HAP-1 (cell line): Measurements from ENCODE around the gene TBC1D16.

ENCODE experiments used
- DNase-seq, 2 experiments: peaks; one replicate each; pipeline ENCODE4 v3.0.0-alpha.2; 2016 to 2020; ENCODE audit warnings: low spot score in 2 of 2
- H3K27me3 ChIP-seq: fragments of 250-450 bp; sonication (Bioruptor Pico); 2 replicates; pipeline ENCODE4 v1.5.1; 2020; ENCODE audit warnings: low read depth, mild to moderate bottlenecking, moderate library complexity
- H3K36me3 ChIP-seq: fragments of 250-450 bp; sonication (Bioruptor Pico); replicated peaks from 2 replicates; pipeline ENCODE4 v1.5.1; 2020; ENCODE audit warnings: mild to moderate bottlenecking
- H3K4me1 ChIP-seq: fragments of 250-450 bp; sonication (Bioruptor Pico); 2 replicates; pipeline ENCODE4 v1.5.1; 2020; ENCODE audit warnings: mild to moderate bottlenecking
- H3K4me3 ChIP-seq: fragments of 250-450 bp; sonication (Bioruptor Pico); 2 replicates; pipeline ENCODE4 v1.5.1; 2020; ENCODE audit warnings: mild to moderate bottlenecking, moderate library complexity
- H3K9me3 ChIP-seq: fragments of 250-450 bp; sonication (Bioruptor Pico); 2 replicates; pipeline ENCODE4 v1.5.1; 2020; ENCODE audit warnings: mild to moderate bottlenecking, moderate library complexity
- in situ Hi-C: fragments of 300-500 bp; cut with MboI; formaldehyde crosslinking; loops from 3 replicates; pipeline ENCODE4 v1.14.3; 2020; ENCODE audit warnings: low sequenced_read_pairs, inconsistent platforms, mixed read lengths

The TBC1D16 gene

DNA sequence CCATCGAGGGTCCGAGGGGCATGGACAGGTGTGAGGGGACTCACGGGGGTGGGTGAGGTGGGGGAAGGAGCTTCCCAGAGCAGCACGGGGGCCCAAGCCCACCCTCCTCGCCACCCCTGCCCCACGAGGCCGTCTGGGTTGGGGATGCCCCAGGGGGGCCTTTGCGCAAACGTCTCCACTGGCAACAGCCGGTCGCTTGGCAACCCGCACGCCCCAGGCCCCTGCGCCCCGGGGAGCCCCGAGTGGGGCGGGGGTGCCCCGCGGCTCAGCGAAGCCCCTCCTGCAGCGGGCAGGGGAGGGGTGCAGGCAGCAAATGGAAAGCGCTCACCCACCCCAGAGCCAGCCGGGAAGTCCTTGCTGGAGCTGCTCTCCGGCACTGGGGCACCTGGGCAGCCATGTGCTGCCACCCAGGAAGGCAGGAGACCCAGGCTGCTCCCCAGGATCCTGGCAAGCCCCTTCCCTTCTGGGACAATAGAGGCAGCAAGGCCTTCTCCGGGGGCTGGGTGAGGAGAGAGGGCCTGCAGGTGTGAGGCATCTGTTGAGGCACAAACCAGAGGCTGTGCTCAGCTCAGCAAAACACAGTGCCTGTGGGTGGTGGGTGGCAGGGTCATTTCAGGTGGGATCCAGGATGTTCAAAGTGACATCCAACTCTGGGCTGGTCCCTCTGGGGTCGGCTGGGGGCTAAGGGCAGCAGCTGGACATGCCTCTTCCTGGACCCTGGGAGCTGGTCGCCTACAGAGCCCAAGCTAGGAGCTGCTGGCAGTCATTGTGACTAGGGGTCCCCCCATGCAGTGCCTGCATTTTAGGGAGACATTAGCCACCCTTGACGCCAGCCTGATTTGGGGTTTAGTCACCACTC lies 115.6 kb downstream of the TBC1D16 start:
- H3K4me1 ChIP-seq = no peaks in the 10 kb centered on the region
- DNase-seq = no peak
- no peaks in the 10 kb centered on the region for H3K9me3 ChIP-seq
- no peaks in the 10 kb centered on the region for H3K27me3 ChIP-seq
- in situ Hi-C loops = loop anchor here (10.0 kb wide), 1 partner anchor 135 kb away; no protein-coding TSS in a partner anchor
- no peaks in the 10 kb centered on the region for H3K36me3 ChIP-seq
- H3K4me3 ChIP-seq = no peak overlapping the region

DNA sequence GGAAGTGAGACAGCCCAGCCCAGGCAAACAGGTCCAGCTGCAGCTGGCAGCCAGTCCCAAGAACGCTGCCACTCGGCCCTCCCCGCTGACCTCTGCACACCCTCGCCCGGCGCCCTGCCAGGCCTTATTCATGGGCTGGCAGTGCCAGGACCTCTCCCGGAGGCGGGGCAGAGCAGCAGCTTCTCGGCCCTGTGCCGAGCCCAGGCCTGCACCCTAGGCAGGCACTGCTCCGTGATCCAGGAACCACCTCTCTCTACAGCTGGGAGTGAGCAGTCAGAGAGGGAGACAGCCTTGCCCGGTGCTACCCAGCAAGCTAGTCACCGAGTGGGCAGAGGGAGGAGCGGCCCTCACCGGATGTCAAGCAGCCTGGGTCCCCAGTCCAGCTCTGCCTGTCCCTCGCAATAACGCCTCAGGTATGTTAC lies 116.5 kb downstream of the TBC1D16 start:
- H3K4me3 ChIP-seq = no peak overlapping the region
- H3K4me1 ChIP-seq = no peaks in the 10 kb centered on the region
- DNase-seq = no peak
- H3K9me3 ChIP-seq = no peaks in the 10 kb centered on the region
- H3K27me3 ChIP-seq = no peaks in the 10 kb centered on the region
- in situ Hi-C loops = loop anchor here (10.0 kb wide), 1 partner anchor 134 kb away; no protein-coding TSS in a partner anchor
- H3K36me3 ChIP-seq = no peaks in the 10 kb centered on the region

DNA sequence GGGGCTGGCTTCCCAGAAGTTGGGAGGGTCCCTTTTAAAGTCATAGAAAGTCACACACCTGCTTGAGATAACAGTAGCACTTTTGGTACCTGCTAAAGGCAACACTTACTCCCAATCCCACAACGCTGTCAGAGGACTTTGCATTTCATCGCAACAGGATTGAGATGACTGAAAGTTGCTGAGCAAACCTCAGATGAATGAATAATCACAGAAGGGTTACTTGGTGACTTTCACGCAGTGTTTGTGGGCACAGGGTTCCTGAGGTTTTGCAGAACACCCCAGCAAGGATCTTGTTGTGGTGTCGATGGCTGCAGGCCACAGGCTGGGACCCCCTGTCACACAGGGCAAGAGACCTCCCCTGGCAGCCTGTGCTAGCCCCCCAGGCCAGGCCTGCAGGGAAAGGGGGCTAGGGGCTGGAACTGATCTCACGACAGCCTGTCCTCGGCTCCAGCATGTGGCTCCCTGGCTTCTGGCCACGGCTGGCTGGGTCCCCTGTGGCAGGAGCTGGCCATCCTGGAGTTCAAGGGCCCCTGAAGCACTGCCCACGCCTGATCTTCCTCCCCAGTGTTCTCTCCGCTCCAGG lies 117.0 kb downstream of the TBC1D16 start:
- Histone ChIP-seq H3K9me3 (no peaks in the 10 kb centered on the region), H3K4me3 (no peak overlapping the region), H3K4me1 (no peaks in the 10 kb centered on the region), H3K27me3 (no peaks in the 10 kb centered on the region), H3K36me3 (no peaks in the 10 kb centered on the region)
- DNase-seq = no peak
- in situ Hi-C loops = loop anchor here (10.0 kb wide), 1 partner anchor 134 kb away; no protein-coding TSS in a partner anchor

DNA sequence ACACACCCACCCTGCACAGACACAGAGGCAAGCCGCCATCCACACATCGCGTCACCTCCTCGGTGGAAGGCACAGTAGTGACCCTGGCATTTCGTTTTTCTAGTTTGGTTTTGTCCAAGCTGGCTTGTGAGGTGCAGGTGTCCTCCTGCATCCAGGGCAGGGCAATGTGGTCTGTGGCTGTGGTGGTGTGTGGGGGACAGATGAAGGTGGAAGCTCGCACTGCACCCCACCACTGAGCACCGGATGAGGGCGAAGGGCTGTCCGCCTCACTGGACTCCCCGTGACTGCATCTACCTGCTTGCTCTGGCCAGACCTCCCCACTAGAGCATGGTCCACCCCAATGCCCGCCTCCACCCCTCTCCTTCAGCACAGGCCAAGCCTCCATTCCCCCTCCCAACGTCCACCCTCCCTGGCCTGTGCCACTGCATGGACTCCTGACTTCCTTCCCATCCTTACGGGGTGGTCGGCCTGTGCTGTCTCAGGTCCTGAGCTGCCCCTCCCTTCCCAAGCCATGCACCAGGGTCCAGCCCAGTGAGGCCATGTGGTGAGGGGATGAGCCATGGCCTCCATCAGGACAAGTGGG lies 117.7 kb downstream of the TBC1D16 start:
- DNase-seq = no peak
- no peaks in the 10 kb centered on the region for H3K36me3 ChIP-seq
- H3K4me1 ChIP-seq = no peaks in the 10 kb centered on the region
- in situ Hi-C loops = loop anchor here (10.0 kb wide), 1 partner anchor 133 kb away; no protein-coding TSS in a partner anchor
- H3K9me3 ChIP-seq = no peaks in the 10 kb centered on the region
- no peaks in the 10 kb centered on the region for H3K27me3 ChIP-seq
- H3K4me3 ChIP-seq = no peak overlapping the region

DNA sequence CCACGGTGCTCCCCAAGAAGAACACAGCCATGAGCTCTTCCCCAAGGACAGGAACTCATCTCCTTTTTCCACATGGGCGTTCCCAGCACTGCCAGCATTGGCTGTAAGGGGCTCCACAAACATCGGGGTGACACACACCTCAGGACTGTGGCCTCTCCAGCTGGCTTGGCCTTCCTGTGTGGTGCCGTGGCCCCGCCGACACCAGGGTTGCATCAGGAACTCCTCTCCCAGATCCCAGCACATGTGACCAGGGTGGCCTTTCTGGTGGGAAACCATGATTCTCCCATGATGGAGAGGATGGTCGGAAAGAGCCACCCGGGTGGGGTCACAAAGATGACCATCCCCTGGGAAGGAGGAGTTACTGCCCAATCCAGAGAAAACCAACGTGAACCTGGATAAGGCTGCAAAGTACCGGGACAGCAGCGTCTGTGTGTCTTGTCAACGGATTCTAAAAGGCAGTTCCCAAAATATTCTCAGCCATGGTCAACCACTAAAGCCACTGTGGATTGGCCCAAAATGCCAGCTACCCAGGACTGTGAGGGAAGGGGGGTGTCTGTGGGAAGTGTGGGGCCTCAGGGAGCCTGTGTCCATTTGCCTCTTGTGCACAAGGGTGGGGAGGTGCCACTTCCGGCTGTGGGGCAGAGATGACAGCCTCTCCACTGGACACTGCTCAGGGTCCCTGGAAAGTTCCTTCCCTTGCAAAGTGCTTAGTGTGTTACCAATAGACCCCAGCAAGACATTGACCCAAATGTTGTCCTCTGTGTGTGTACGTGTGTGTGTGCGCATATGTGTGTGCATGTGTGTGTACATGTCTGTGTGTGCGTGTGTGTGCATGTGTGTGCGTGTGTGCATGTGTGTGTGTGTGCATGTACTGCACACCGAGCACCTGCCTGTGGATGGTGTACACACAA lies 118.4 kb downstream of the TBC1D16 start:
- in situ Hi-C loops = loop anchor here (10.0 kb wide), 1 partner anchor 132 kb away; no protein-coding TSS in a partner anchor
- Histone ChIP-seq H3K4me3 (no peak overlapping the region), H3K4me1 (no peaks in the 10 kb centered on the region), H3K9me3 (no peaks in the 10 kb centered on the region), H3K36me3 (no peaks in the 10 kb centered on the region), H3K27me3 (no peaks in the 10 kb centered on the region)
- no peak for DNase-seq

DNA sequence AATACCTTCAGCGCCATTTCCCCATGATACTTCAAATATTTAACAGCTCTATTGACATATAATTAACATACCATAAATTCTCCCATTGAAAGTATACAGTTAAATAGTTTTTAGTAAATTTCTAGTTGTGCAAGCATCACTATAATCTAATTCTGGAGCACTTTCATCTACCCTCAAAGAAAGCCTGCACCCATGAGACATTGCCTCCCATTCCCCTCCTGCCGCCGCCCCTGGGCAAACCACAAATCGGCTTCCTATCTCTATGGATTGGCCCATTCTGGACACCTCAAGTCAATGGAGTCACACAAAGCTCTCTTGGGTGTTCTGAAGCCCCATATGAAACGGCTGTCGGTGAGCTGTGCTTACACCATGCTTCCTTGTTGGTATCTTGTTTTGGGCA lies 119.2 kb downstream of the TBC1D16 start:
- H3K4me1 ChIP-seq = no peaks in the 10 kb centered on the region
- no peaks in the 10 kb centered on the region for H3K36me3 ChIP-seq
- DNase-seq = no peak
- H3K4me3 ChIP-seq = no peak overlapping the region
- no peaks in the 10 kb centered on the region for H3K27me3 ChIP-seq
- H3K9me3 ChIP-seq = no peaks in the 10 kb centered on the region
- in situ Hi-C loops = loop anchor here (10.0 kb wide), 1 partner anchor 132 kb away; no protein-coding TSS in a partner anchor

DNA sequence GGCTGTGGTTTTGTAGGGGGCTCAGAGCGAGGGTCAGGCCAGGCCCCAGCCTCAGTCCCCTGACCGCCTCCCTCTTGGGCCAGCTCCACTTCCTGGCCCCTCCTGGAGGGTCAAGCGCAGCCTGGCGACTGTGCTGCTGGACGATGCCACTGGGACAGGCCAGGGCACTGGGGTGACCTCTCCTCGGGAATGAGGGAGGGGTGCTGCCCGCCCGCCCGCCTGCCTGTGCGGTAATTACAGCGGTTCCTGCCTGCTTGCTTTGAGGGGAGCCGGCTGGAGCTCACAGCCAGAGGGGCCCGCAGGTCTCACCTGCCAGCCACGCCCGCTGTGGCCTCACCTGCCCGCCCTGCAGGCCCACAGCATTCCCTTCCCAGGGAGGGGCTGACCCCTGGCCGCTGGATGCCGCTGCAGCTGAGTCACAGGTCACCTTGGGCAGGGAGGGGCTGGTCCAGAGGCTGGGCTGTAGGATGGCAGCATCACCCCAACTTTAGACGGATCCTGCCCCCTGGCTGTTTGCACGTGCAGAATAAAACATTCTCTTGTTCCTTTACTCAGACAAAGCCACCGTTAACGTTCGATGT lies 119.7 kb downstream of the TBC1D16 start:
- no peaks in the 10 kb centered on the region for H3K36me3 ChIP-seq
- no peaks in the 10 kb centered on the region for H3K27me3 ChIP-seq
- in situ Hi-C loops = loop anchor here (10.0 kb wide), 1 partner anchor 131 kb away; no protein-coding TSS in a partner anchor
- H3K4me3 ChIP-seq = no peak overlapping the region
- no peaks in the 10 kb centered on the region for H3K9me3 ChIP-seq
- no peaks in the 10 kb centered on the region for H3K4me1 ChIP-seq
- DNase-seq = peak in 1 of 2 experiments; percentile 54

DNA sequence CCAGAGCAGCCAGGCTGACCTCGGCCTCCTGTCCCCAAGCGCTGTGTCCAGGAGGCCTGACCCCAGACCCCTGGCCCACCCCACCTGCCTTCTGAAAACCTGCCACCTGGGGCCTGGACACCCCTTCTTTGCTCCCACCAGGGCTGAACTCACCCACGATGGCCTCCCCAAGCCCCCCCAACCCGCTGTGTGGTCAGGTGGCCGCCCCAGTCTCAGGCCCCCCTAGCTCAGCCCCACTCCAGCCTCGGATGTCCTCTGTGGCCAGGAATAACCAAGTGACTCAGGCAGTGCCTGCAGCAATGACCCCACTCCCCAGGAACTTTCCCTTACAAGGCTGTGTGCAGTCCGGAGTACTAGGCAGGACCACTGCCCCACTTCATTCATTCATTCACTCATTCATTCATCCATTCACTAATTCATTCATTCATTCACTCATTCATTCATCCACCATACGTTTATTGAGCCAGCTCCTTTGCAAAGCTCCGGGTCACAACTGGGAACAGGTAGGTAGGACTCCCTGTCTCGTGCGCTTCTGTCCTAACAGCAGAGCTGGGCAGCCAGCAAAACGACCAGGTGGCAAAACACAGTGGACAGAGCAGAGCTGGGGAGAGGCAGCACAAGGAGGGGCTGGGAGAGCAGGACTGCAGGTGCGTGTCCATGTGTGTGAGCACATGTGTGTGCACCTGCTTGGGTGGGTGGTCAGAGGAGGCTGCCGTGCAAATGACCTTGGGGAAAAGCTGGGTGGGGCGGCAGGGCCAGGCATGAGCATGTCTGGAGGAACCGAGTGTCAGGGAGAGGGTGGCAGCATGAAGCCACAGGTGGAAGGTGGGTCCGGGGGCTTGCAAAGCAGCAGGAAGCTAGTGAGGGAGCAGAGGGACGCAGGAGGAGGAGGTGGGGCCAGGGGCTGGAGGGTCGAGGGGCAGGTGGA lies 120.6 kb downstream of the TBC1D16 start:
- no peaks in the 10 kb centered on the region for H3K4me1 ChIP-seq
- H3K9me3 ChIP-seq = no peaks in the 10 kb centered on the region
- DNase-seq = no peak
- H3K36me3 ChIP-seq = no peaks in the 10 kb centered on the region
- H3K4me3 ChIP-seq = no peak overlapping the region
- in situ Hi-C loops = loop anchor here (10.0 kb wide), 1 partner anchor 130 kb away; no protein-coding TSS in a partner anchor
- no peaks in the 10 kb centered on the region for H3K27me3 ChIP-seq

DNA sequence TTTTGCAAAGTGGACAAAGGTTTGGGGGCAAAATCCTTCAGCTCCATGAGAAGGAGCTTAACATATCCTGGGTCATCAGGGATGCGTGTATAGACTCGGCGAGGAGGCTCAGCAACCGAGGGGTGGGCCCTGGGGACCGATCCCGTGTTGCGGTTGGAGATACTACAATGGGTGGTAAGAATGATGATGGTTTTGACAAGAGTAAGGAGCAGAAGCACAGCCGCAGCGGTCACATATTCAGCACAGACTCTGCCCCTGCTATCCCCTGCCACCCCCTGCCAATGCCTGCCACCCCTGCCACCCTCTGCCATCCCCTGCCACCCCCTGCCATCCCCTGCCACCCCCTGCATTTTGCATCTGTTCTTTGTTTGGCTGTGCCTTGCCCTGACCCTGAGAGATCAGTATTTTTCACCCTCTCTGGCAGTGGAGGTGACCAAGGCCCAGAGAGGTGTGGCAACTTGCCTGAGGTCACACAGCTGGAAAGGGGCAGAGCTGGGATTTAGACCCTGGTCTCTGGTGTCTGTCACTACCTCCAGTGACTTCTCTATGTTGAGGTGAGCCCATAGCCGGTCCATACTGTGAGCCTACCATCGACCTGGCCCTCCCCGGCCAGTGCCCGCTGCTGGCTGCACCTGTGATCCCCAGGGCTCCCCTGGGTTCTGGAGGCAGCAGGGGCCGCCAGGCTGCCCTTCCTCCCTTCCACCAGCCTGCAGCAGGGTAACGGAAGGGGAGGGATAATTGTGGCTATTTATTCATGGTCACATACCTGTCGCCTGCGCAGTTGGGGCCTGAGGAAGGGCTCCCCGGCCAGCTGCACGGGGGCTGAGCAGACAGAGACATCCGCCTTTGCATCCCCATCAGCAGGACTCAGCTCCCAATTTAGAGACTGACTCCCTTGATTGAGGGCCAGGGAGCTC lies 121.5 kb downstream of the TBC1D16 start:
- no peaks in the 10 kb centered on the region for H3K4me1 ChIP-seq
- in situ Hi-C loops = loop anchor here (10.0 kb wide), 1 partner anchor 129 kb away; no protein-coding TSS in a partner anchor
- DNase-seq = no peak
- H3K27me3 ChIP-seq = no peaks in the 10 kb centered on the region; the same call in 1 of the 2 replicates
- no peaks in the 10 kb centered on the region for H3K9me3 ChIP-seq
- H3K4me3 ChIP-seq = no peak overlapping the region
- no peaks in the 10 kb centered on the region for H3K36me3 ChIP-seq

DNA sequence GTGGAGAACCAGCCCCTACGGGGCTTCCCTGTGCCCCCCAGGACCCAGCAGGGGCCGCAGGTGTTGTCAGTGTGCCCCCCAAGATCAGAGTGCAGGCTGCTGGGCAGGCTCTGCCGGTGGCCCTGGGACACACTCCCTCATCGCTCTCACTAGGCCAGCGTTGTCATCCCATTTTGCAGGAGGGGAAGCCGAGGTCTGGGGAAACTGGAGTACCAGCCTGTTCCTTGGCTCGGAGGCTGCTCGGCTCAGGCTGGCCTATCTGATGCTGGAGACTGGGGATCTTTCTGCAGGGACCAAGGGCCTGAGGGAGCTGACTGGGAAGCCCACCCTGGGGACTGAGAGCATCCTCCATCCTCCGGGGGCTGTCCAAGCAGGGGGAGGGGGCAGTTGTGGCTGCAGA lies 122.2 kb downstream of the TBC1D16 start:
- H3K4me1 ChIP-seq = no peaks in the 10 kb centered on the region
- H3K36me3 ChIP-seq = no peaks in the 10 kb centered on the region
- in situ Hi-C loops = loop anchor here (10.0 kb wide), 1 partner anchor 129 kb away; no protein-coding TSS in a partner anchor
- no peak overlapping the region for H3K4me3 ChIP-seq
- H3K27me3 ChIP-seq = no peaks in the 10 kb centered on the region; the same call in 1 of the 2 replicates
- DNase-seq = no peak
- no peaks in the 10 kb centered on the region for H3K9me3 ChIP-seq
